Endothelial cell of umbilical vein (primary cell): ENCODE data around the gene CCDC60. TPM values are rescaled to one million over a fixed set of nuclear protein-coding genes. Genes with fewer than 3 reads are reported as not detected.

Experiments used
- BruUV-seq: library from RNA; stranded (reverse); fragments of 400-500 nt; replicated peaks from 2 replicates; lab custom pipeline; 2021; lab: Mats Ljungman, UMichigan
- CTCF ChIA-PET: fragments of 300-600, 350-600 bp; sonication (Branson Sonifier 250); formaldehyde crosslinking; loops from one replicate; lab custom pipeline; 2021; ENCODE audit warnings: antibody characterized with exemption, inconsistent platforms; lab: Charles Lee
- POLR2A ChIA-PET: fragments of 300-600, 350-600 bp; sonication (Branson Sonifier 250); formaldehyde crosslinking; loops from one replicate; lab custom pipeline; 2021; ENCODE audit warnings: antibody characterized with exemption, inconsistent platforms; lab: Charles Lee
- DNase-seq: peaks from one replicate; pipeline ENCODE4 v3.0.0-alpha.2; 2011; ENCODE audit warnings: low read depth, low spot score
- FAIRE-seq: peaks from 2 replicates; lab custom pipeline; 2011; peaks lifted over from hg19 to GRCh38; lab: Jason Lieb, UNC
- H2AFZ ChIP-seq: 2 replicates; pipeline ENCODE4 v1.6.0; 2012; ENCODE audit warnings: low read depth, low read length, control low read depth, inconsistent platforms
- H3K27ac ChIP-seq: 2 replicates; pipeline ENCODE4 v1.5.1; 2011; ENCODE audit warnings: low read depth, mild to moderate bottlenecking, control low read depth, low read length, moderate library complexity; ENCODE audit not compliant: insufficient read depth
- H3K27me3 ChIP-seq, 2 experiments: 2 replicates each; pipeline versions ENCODE4 v1.6.0 to v1.6.1; 2011; ENCODE audit warnings: low read length in 2 of 2, mixed read lengths in 1 of 2; ENCODE audit not compliant: control insufficient read depth in 2 of 2, insufficient read depth in 2 of 2
- H3K36me3 ChIP-seq, 2 experiments: 2 replicates in 1 of 2; 3 replicates in 1 of 2; pipeline ENCODE4 v1.5.1; 2011; ENCODE audit warnings: low read length in 2 of 2, mild to moderate bottlenecking in 1 of 2, moderate library complexity in 1 of 2; ENCODE audit not compliant: control insufficient read depth in 2 of 2, insufficient read depth in 2 of 2; ENCODE audit errors: extremely low read depth in 1 of 2
- H3K4me1 ChIP-seq: 3 replicates; pipeline ENCODE4 v1.5.1; 2011; ENCODE audit warnings: mild to moderate bottlenecking, low read length; ENCODE audit not compliant: control insufficient read depth, insufficient read depth; ENCODE audit errors: extremely low read depth
- H3K4me2 ChIP-seq: 2 replicates; pipeline ENCODE4 v1.6.1; 2011; ENCODE audit warnings: low read length, control low read depth, mixed read lengths; ENCODE audit not compliant: insufficient read depth
- H3K4me3 ChIP-seq, 3 experiments: fragments of 200-600 bp in 1 of 3; sonication (generic), shearing (Covaris generic) in 1 of 3; replicated peaks in 1 of 3; 2 replicates each; pipeline ENCODE4 v1.5.1; 2011 to 2016; ENCODE audit warnings: control low read depth in 3 of 3, low read length in 3 of 3, mild to moderate bottlenecking in 2 of 3, inconsistent platforms in 1 of 3, low read depth in 1 of 3, moderate library complexity in 1 of 3; ENCODE audit not compliant: insufficient read depth in 1 of 3
- H3K79me2 ChIP-seq: 2 replicates; pipeline ENCODE4 v1.6.0; 2012; ENCODE audit warnings: low read length, inconsistent platforms; ENCODE audit not compliant: control insufficient read depth, insufficient read depth
- H3K9ac ChIP-seq: replicated peaks from 2 replicates; pipeline ENCODE3; 2011; ENCODE audit warnings: low read length, control low read depth; ENCODE audit not compliant: insufficient read depth; ENCODE audit errors: extremely low read depth
- H3K9me1 ChIP-seq: replicated peaks from 3 replicates; pipeline ENCODE4 v1.6.0; 2011; ENCODE audit warnings: mild to moderate bottlenecking, low read length; ENCODE audit not compliant: control insufficient read depth, insufficient read depth; ENCODE audit errors: extremely low read depth
- H3K9me3 ChIP-seq: replicated peaks from 2 replicates; pipeline ENCODE4 v1.5.1; 2012; ENCODE audit warnings: low read length, inconsistent platforms; ENCODE audit not compliant: control insufficient read depth, insufficient read depth
- H4K20me1 ChIP-seq: replicated peaks from 2 replicates; pipeline ENCODE3; 2011; ENCODE audit warnings: mild to moderate bottlenecking, low read length; ENCODE audit not compliant: control insufficient read depth, insufficient read depth; ENCODE audit errors: extremely low read depth
- EZH2 ChIP-seq: IDR thresholded peaks from 2 replicates; pipeline ENCODE4 v1.6.1; 2012; ENCODE audit warnings: borderline replicate concordance, low read depth, mild to moderate bottlenecking, moderate library complexity, low read length, inconsistent platforms; ENCODE audit not compliant: severe bottlenecking
- FOS ChIP-seq: IDR thresholded peaks from 2 replicates; pipeline ENCODE4 v1.6.1; 2011; ENCODE audit warnings: mild to moderate bottlenecking, low read length, moderate library complexity, borderline replicate concordance; ENCODE audit not compliant: insufficient read depth
- GATA2 ChIP-seq: IDR thresholded peaks from 2 replicates; pipeline ENCODE4 v1.7.0; 2011; ENCODE audit warnings: low read depth, mild to moderate bottlenecking, moderate library complexity, mixed read lengths, low read length; ENCODE audit not compliant: insufficient read length, insufficient read depth
- JUN ChIP-seq: IDR thresholded peaks from 2 replicates; pipeline ENCODE4 v1.6.1; 2011; ENCODE audit warnings: borderline replicate concordance, low read depth; ENCODE audit not compliant: insufficient read length, insufficient read depth
- MYC ChIP-seq: IDR thresholded peaks from one replicate; pipeline ENCODE4 v1.6.1; 2011; ENCODE audit warnings: mild to moderate bottlenecking, low read depth, low read length
- POLR2A ChIP-seq: IDR thresholded peaks from 2 replicates; pipeline ENCODE4 v1.6.1; 2012; ENCODE audit warnings: low read depth, mild to moderate bottlenecking, control low read depth, low read length
- POLR2AphosphoS5 ChIP-seq: IDR thresholded peaks from 2 replicates; pipeline ENCODE4 v1.6.1; 2012; ENCODE audit warnings: low read depth, mild to moderate bottlenecking, control low read depth, low read length, moderate library complexity; ENCODE audit not compliant: insufficient read depth
- dilution Hi-C: fragments of 300-500 bp; cut with MboI; formaldehyde crosslinking; loops from one replicate; pipeline ENCODE4 v1.15.0; 2019; ENCODE audit warnings: low sequenced_read_pairs; ENCODE audit not compliant: extremely low pct_ligation_motif_present
- intact Hi-C: fragments of 100-400 bp; cut with micrococcal nuclease; formaldehyde crosslinking; loops from one replicate; pipeline ENCODE4 v1.10.0; 2022
- polyA plus RNA-seq, 4 experiments: library from polyadenylated mRNA; depleted of rRNA in 3 of 4; stranded (reverse) in 3 of 4; unstranded in 1 of 4; fragments of >200 nt; gene quantifications; 2 replicates each; pipeline versions ENCODE4 v1.2.1 to v1.2.3, GENCODE V29; 2011 to 2012; ENCODE audit warnings: missing spikeins in 1 of 4
- total RNA-seq: library from RNA; stranded (reverse); gene quantifications from 2 replicates; pipeline ENCODE4 v1.2.3, GENCODE V29; 2021
- TF ChIP-seq, protein P1 (sequence below): IDR thresholded peaks from 2 replicates; pipeline ENCODE4 v1.6.1; 2011; ENCODE audit not compliant: insufficient read depth, insufficient read length
- TF ChIP-seq, protein P2 (sequence below), 2 donors: IDR thresholded peaks; 1 replicate in 1 of 2; 2 replicates in 1 of 2; pipeline ENCODE4 v1.5.1; 2011; ENCODE audit warnings: low read length in 2 of 2, mild to moderate bottlenecking in 2 of 2, moderate library complexity in 2 of 2, control low read depth in 1 of 2, inconsistent platforms in 1 of 2, low read depth in 1 of 2; ENCODE audit not compliant: insufficient read depth in 1 of 2; ENCODE audit errors: extremely low read depth in 1 of 2

The CCDC60 gene
- total and polyA plus RNA-seq, 2 donors (not counting 3 experiments of a cell fraction or from before 2014, with no cell fraction given) = not detected

- Histone ChIP-seq H3K27ac (no peak overlapping the region), H3K36me3 (no peaks in the 10 kb centered on the region), H4K20me1 (no peaks in the 10 kb centered on the region), H3K4me3 (no peak overlapping the region), H3K4me2 (no peak overlapping the region), H3K9me3 (no peaks in the 10 kb centered on the region), H3K79me2 (no peaks in the 10 kb centered on the region), H3K4me1 (no peaks in the 10 kb centered on the region), H3K9ac (no peak overlapping the region), H2AFZ (no peak overlapping the region), H3K9me1 (no peaks in the 10 kb centered on the region), H3K27me3 (no peaks in the 10 kb centered on the region)
- intact Hi-C loops = no loop called here
- dilution Hi-C loops = no loop called here
- DNase-seq (no peak), FAIRE-seq (no peak)
- ChIA-PET POLR2A (no interaction called here), CTCF (interaction anchor here (0.8 kb wide), 1 partner anchor 10 kb away, joined by 3 read pairs; no protein-coding TSS in a partner anchor)
- TF ChIP-seq EZH2 = no peak
- no TSS peak for BruUV-seq
Measured at GRCh38 chr12:119423285-119423684, 88.8 kb downstream of the CCDC60 start.

- POLR2A ChIA-PET = no interaction called here
- Histone ChIP-seq H3K4me2 (no peak overlapping the region), H3K27me3 (no peaks in the 10 kb centered on the region), H2AFZ (no peak overlapping the region), H3K9me3 (no peaks in the 10 kb centered on the region), H3K36me3 (no peaks in the 10 kb centered on the region), H3K79me2 (no peaks in the 10 kb centered on the region), H3K4me1 (no peaks in the 10 kb centered on the region), H4K20me1 (no peaks in the 10 kb centered on the region), H3K9me1 (no peaks in the 10 kb centered on the region), H3K9ac (no peak overlapping the region), H3K4me3 (no peak overlapping the region), H3K27ac (no peak overlapping the region)
- TF ChIP-seq POLR2AphosphoS5 (no peak), FOS (no peak), POLR2A (no peak), MYC (no peak), GATA2 (no peak), JUN (no peak), EZH2 (no peak)
- TF ChIP-seq, protein P1, sequence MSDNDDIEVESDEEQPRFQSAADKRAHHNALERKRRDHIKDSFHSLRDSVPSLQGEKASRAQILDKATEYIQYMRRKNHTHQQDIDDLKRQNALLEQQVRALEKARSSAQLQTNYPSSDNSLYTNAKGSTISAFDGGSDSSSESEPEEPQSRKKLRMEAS = no peak
- TF ChIP-seq, protein P2, sequence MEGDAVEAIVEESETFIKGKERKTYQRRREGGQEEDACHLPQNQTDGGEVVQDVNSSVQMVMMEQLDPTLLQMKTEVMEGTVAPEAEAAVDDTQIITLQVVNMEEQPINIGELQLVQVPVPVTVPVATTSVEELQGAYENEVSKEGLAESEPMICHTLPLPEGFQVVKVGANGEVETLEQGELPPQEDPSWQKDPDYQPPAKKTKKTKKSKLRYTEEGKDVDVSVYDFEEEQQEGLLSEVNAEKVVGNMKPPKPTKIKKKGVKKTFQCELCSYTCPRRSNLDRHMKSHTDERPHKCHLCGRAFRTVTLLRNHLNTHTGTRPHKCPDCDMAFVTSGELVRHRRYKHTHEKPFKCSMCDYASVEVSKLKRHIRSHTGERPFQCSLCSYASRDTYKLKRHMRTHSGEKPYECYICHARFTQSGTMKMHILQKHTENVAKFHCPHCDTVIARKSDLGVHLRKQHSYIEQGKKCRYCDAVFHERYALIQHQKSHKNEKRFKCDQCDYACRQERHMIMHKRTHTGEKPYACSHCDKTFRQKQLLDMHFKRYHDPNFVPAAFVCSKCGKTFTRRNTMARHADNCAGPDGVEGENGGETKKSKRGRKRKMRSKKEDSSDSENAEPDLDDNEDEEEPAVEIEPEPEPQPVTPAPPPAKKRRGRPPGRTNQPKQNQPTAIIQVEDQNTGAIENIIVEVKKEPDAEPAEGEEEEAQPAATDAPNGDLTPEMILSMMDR (IDR thresholded peaks at IDR 0.05; ENCODE audit: extremely low read depth in 1 of 2, insufficient read depth in 1 of 2, low read depth in 1 of 2, low read length in 2 of 2) = no peak
- CTCF ChIA-PET = no interaction called here
- no peak for DNase-seq
- intact Hi-C loops = no loop called here
- dilution Hi-C loops = no loop called here
- no peak for FAIRE-seq
- no TSS peak for BruUV-seq
Measured at GRCh38 chr12:119425623-119426022, 91.1 kb downstream of the CCDC60 start.
